CD4-positive, CD25-positive, alpha-beta regulatory T cell (primary cell): ENCODE data around the gene KMT2C. TPM values are rescaled to one million over a fixed set of nuclear protein-coding genes. Genes with fewer than 3 reads are reported as not detected.

Source experiments
- ATAC-seq, 2 donors: fragments of 150-1000 bp; cut with Tn5 transposase; one replicate each; pipeline ENCODE4 v1.10.0; 2021; ENCODE audit warnings: low read depth in 2 of 2, moderate number of reproducible peaks in 2 of 2, moderate library complexity in 1 of 2
- DNase-seq, 3 donors: peaks; one replicate each; pipeline versions ENCODE4 v3.0.0 to v3.0.0-alpha.2; 2012 to 2022; ENCODE audit warnings: mixed read lengths in 1 of 3
- H3K27ac ChIP-seq: one replicate; pipeline ENCODE4 v1.7.0; 2013; ENCODE audit warnings: mild to moderate bottlenecking, low read length; ENCODE audit not compliant: insufficient read depth, poor library complexity, severe bottlenecking
- H3K27me3 ChIP-seq: one replicate; pipeline ENCODE4 v1.7.0; 2013; ENCODE audit warnings: low read length; ENCODE audit not compliant: control insufficient read depth, insufficient read depth
- H3K36me3 ChIP-seq: one replicate; pipeline ENCODE4 v1.7.0; 2013; ENCODE audit warnings: mild to moderate bottlenecking, low read length, moderate library complexity; ENCODE audit not compliant: control insufficient read depth, insufficient read depth
- H3K4me1 ChIP-seq: 2 replicates; pipeline ENCODE4 v1.7.0; 2013; ENCODE audit warnings: mild to moderate bottlenecking, low read length; ENCODE audit not compliant: insufficient read depth, control insufficient read depth, poor library complexity, severe bottlenecking
- H3K4me3 ChIP-seq: one replicate; pipeline ENCODE4 v1.7.0; 2013; ENCODE audit warnings: low read depth, mild to moderate bottlenecking, low read length, moderate library complexity
- H3K9me3 ChIP-seq, 2 experiments: 1 replicate in 1 of 2; 2 replicates in 1 of 2; pipeline ENCODE4 v1.7.0; 2013; ENCODE audit warnings: low read length in 2 of 2, mild to moderate bottlenecking in 1 of 2, moderate library complexity in 1 of 2; ENCODE audit not compliant: control insufficient read depth in 2 of 2
- H3K27ac Mint-ChIP-seq, 3 donors: one replicate each; pipeline ENCODE4 v1.8.0; 2020 to 2022; ENCODE audit warnings: mild to moderate bottlenecking in 3 of 3, mixed read lengths in 3 of 3, moderate library complexity in 2 of 3
- H3K27me3 Mint-ChIP-seq: one replicate; pipeline ENCODE4 v1.8.0; 2022; ENCODE audit warnings: mild to moderate bottlenecking, mixed read lengths
- H3K36me3 Mint-ChIP-seq: one replicate; pipeline ENCODE4 v1.8.0; 2020; ENCODE audit warnings: mixed read lengths
- H3K4me1 Mint-ChIP-seq, 4 donors: one replicate each; pipeline ENCODE4 v1.8.0; 2020 to 2022; ENCODE audit warnings: mixed read lengths in 4 of 4, mild to moderate bottlenecking in 1 of 4
- H3K4me3 Mint-ChIP-seq, 4 donors: one replicate each; pipeline ENCODE4 v1.8.0; 2020 to 2022; ENCODE audit warnings: mild to moderate bottlenecking in 4 of 4, mixed read lengths in 4 of 4, moderate library complexity in 3 of 4
- H3K9me3 Mint-ChIP-seq, 7 donors: one replicate each; pipeline ENCODE4 v1.8.0; 2020 to 2022; ENCODE audit warnings: mixed read lengths in 7 of 7, mild to moderate bottlenecking in 3 of 7, moderate library complexity in 2 of 7
- polyA plus RNA-seq, 4 donors: library from polyadenylated mRNA; unstranded; fragments of 300-500 nt; fragmentation: Illumina TruSeq; gene quantifications; one replicate each; pipeline ENCODE4 v1.2.3, GENCODE V29; 2021
- total RNA-seq: library from RNA; stranded (reverse); gene quantifications from one replicate; pipeline ENCODE4 v1.2.3, GENCODE V29; 2022

Gene KMT2C
- total and polyA plus RNA-seq, 5 donors from 2014 or later, result 8.6 to 160 (median 9.5) TPM

GRCh38 chr7:152112829-152113228, 323.0 kb downstream of the KMT2C start:
- Histone ChIP-seq H3K27me3 (no peaks in the 10 kb centered on the region), H3K27ac (no peak overlapping the region), H3K4me1 (no peaks in the 10 kb centered on the region), H3K9me3 (no peaks in the 10 kb centered on the region), H3K36me3 (peaks cover 46% of the 10 kb centered on the region), H3K4me3 (no peak overlapping the region)
- Mint-ChIP-seq H3K36me3 (peaks cover 35% of the 10 kb centered on the region), H3K9me3 (no peaks in the 10 kb centered on the region), H3K4me3 (no peak overlapping the region), H3K4me1 (peaks cover 2 to 8% (median 6%) of the 10 kb centered on the region in 4 donors), H3K27me3 (no peaks in the 10 kb centered on the region), H3K27ac (no peak overlapping the region)
- no peak for ATAC-seq
- DNase-seq, result no peak

- no peaks in the 10 kb centered on the region for H3K9me3 ChIP-seq
These were observed 327.4 kb downstream of the KMT2C start for GRCh38 chr7:152108359-152108758.

GRCh38 chr7:152107945-152108344, 327.9 kb downstream of the KMT2C start:
- H3K27ac Mint-ChIP-seq, result no peak overlapping the region
- H3K36me3 ChIP-seq, result peaks cover 30% of the 10 kb centered on the region
- ATAC-seq (no peak), DNase-seq (no peak)
- H3K27me3 ChIP-seq, result no peaks in the 10 kb centered on the region
- no peak overlapping the region for H3K4me3 ChIP-seq
- H3K4me3 Mint-ChIP-seq, result no peak overlapping the region
- no peaks in the 10 kb centered on the region for H3K4me1 ChIP-seq
- H3K9me3 Mint-ChIP-seq, result no peaks in the 10 kb centered on the region
- H3K4me1 Mint-ChIP-seq, result peaks cover 2 to 8% (median 6%) of the 10 kb centered on the region in 4 donors
- H3K36me3 Mint-ChIP-seq, result peaks cover 35% of the 10 kb centered on the region
- no peaks in the 10 kb centered on the region for H3K9me3 ChIP-seq
- H3K27ac ChIP-seq, result no peak overlapping the region
- H3K27me3 Mint-ChIP-seq, result no peaks in the 10 kb centered on the region

More at GRCh38 chr7:152108359-152108758, 327.4 kb downstream of the KMT2C start:
- Mint-ChIP-seq H3K4me3 (no peak overlapping the region), H3K36me3 (peaks cover 39% of the 10 kb centered on the region), H3K27ac (no peak overlapping the region), H3K4me1 (peaks cover 2 to 8% (median 6%) of the 10 kb centered on the region in 4 donors), H3K9me3 (no peaks in the 10 kb centered on the region), H3K27me3 (no peaks in the 10 kb centered on the region)
- ATAC-seq (no peak), DNase-seq (no peak)
- Histone ChIP-seq H3K4me3 (no peak overlapping the region), H3K36me3 (peaks cover 30% of the 10 kb centered on the region), H3K27ac (no peak overlapping the region), H3K4me1 (no peaks in the 10 kb centered on the region), H3K27me3 (no peaks in the 10 kb centered on the region)

- Histone ChIP-seq H3K27me3 (no peaks in the 10 kb centered on the region), H3K36me3 (peaks cover 34% of the 10 kb centered on the region), H3K4me1 (no peaks in the 10 kb centered on the region), H3K9me3 (no peaks in the 10 kb centered on the region), H3K27ac (no peak overlapping the region), H3K4me3 (no peak overlapping the region)
- H3K4me3 Mint-ChIP-seq, result no peak overlapping the region
- H3K9me3 Mint-ChIP-seq, result no peaks in the 10 kb centered on the region
- H3K27ac Mint-ChIP-seq, result peak overlapping the region in 1 of 3 donors; percentile 26
- peaks cover 35% of the 10 kb centered on the region for H3K36me3 Mint-ChIP-seq
- H3K27me3 Mint-ChIP-seq, result no peaks in the 10 kb centered on the region
- DNase-seq, result no peak
- ATAC-seq, result no peak
- H3K4me1 Mint-ChIP-seq, result peaks cover 2 to 8% (median 6%) of the 10 kb centered on the region in 4 donors
These were observed 328.8 kb downstream of the KMT2C start for GRCh38 chr7:152106990-152107389.

GRCh38 chr7:152105205-152105604, 330.6 kb downstream of the KMT2C start:
- H3K27me3 Mint-ChIP-seq, result no peaks in the 10 kb centered on the region
- no peaks in the 10 kb centered on the region for H3K27me3 ChIP-seq
- H3K4me1 ChIP-seq, result no peaks in the 10 kb centered on the region
- no peaks in the 10 kb centered on the region for H3K9me3 Mint-ChIP-seq
- peaks cover 2 to 8% (median 6%) of the 10 kb centered on the region in 4 donors for H3K4me1 Mint-ChIP-seq
- no peak overlapping the region for H3K27ac Mint-ChIP-seq
- H3K36me3 ChIP-seq, result peaks cover 40% of the 10 kb centered on the region
- H3K36me3 Mint-ChIP-seq, result peaks cover 38% of the 10 kb centered on the region
- no peak overlapping the region for H3K4me3 Mint-ChIP-seq
- H3K9me3 ChIP-seq, result no peaks in the 10 kb centered on the region
- no peak overlapping the region for H3K27ac ChIP-seq
- DNase-seq (no peak), ATAC-seq (no peak)
- no peak overlapping the region for H3K4me3 ChIP-seq

GRCh38 chr7:152103691-152104090, 332.1 kb downstream of the KMT2C start:
- peaks cover 35% of the 10 kb centered on the region for H3K36me3 Mint-ChIP-seq

GRCh38 chr7:152103066-152103465, 332.7 kb downstream of the KMT2C start:
- no peak for ATAC-seq

More at GRCh38 chr7:152103691-152104090, 332.1 kb downstream of the KMT2C start:
- no peaks in the 10 kb centered on the region for H3K9me3 Mint-ChIP-seq
- no peak overlapping the region for H3K4me3 Mint-ChIP-seq
- H3K27me3 Mint-ChIP-seq, result no peaks in the 10 kb centered on the region
- Histone ChIP-seq H3K4me1 (no peaks in the 10 kb centered on the region), H3K36me3 (peaks cover 37% of the 10 kb centered on the region), H3K4me3 (no peak overlapping the region), H3K27ac (no peak overlapping the region), H3K9me3 (no peaks in the 10 kb centered on the region), H3K27me3 (no peaks in the 10 kb centered on the region)
- peak overlapping the region in 1 of 3 donors; percentile 13 for H3K27ac Mint-ChIP-seq
- peaks cover 0 to 1% (median 0%) of the 10 kb centered on the region in 4 donors for H3K4me1 Mint-ChIP-seq
- no peak for ATAC-seq
- no peak for DNase-seq

GRCh38 chr7:152097330-152097729, 338.5 kb downstream of the KMT2C start:
- H3K4me1 Mint-ChIP-seq, result peaks cover 0 to 18% (median 9%) of the 10 kb centered on the region in 4 donors
- no peak overlapping the region for H3K4me3 Mint-ChIP-seq
- Histone ChIP-seq H3K27me3 (no peaks in the 10 kb centered on the region), H3K36me3 (peaks cover 11% of the 10 kb centered on the region), H3K4me3 (no peak overlapping the region), H3K4me1 (no peaks in the 10 kb centered on the region), H3K27ac (no peak overlapping the region), H3K9me3 (no peaks in the 10 kb centered on the region)
- no peaks in the 10 kb centered on the region for H3K9me3 Mint-ChIP-seq
- peak overlapping the region in 1 of 3 donors; percentile 14 for H3K27ac Mint-ChIP-seq
- H3K27me3 Mint-ChIP-seq, result no peaks in the 10 kb centered on the region
- DNase-seq (no peak), ATAC-seq (no peak)
- H3K36me3 Mint-ChIP-seq, result peaks cover 21% of the 10 kb centered on the region

More at GRCh38 chr7:152103066-152103465, 332.7 kb downstream of the KMT2C start:
- Mint-ChIP-seq H3K27ac (peak overlapping the region in 1 of 3 donors; percentile 0), H3K36me3 (peaks cover 39% of the 10 kb centered on the region), H3K27me3 (no peaks in the 10 kb centered on the region), H3K4me1 (peaks cover 0 to 5% (median 0%) of the 10 kb centered on the region in 4 donors), H3K4me3 (no peak overlapping the region), H3K9me3 (no peaks in the 10 kb centered on the region)
- Histone ChIP-seq H3K27me3 (no peaks in the 10 kb centered on the region), H3K9me3 (no peaks in the 10 kb centered on the region), H3K36me3 (peaks cover 37% of the 10 kb centered on the region), H3K27ac (no peak overlapping the region), H3K4me3 (no peak overlapping the region), H3K4me1 (no peaks in the 10 kb centered on the region)
- no peak for DNase-seq
